ENCODE results near the gene CCDC80.

GRCh38 chr3:112654979-112655378 is 14.0 kb upstream of the CCDC80 start:
- peak; percentile 4 for TF ChIP-seq CTCF (IDR thresholded peaks at IDR 0.05; ENCODE audit: low read depth, low read length)
- no peak for TF ChIP-seq POLR2A (IDR thresholded peaks at IDR 0.05; ENCODE audit: extremely low read depth, insufficient read length)
- TF ChIP-seq MAX (IDR thresholded peaks at IDR 0.05; ENCODE audit: low read depth, low read length) = no peak
- TF ChIP-seq MYC (IDR thresholded peaks at IDR 0.05; ENCODE audit: low read depth, low read length) = no peak

Data from NB4 (cell line).